K562 (cell line): Measurements from ENCODE around the gene LRRC47. TPM values are rescaled to one million over a fixed set of nuclear protein-coding genes. Genes with fewer than 3 reads are reported as not detected.

Experiments used
- CREB3L1 ChIP-seq: fragments of 450-650 bp; IDR thresholded peaks from 2 replicates; pipeline ENCODE4 v1.6.1; 2014; ENCODE audit warnings: low read depth, mild to moderate bottlenecking, moderate library complexity, borderline replicate concordance
- CSDE1 ChIP-seq, 2 experiments: fragments of 450-650 bp; IDR thresholded peaks; 2 replicates each; pipeline ENCODE4 v1.6.1; 2016; ENCODE audit warnings: mild to moderate bottlenecking in 1 of 2
- ETS1 ChIP-seq: conservative IDR thresholded peaks from 2 replicates; pipeline ENCODE4 v1.6.1; 2011; ENCODE audit warnings: low read depth, mild to moderate bottlenecking, low read length; ENCODE audit not compliant: control insufficient read depth
- HDAC3 ChIP-seq: fragments of 450-650 bp; IDR thresholded peaks from 2 replicates; pipeline ENCODE4 v1.6.1; 2018; ENCODE audit warnings: borderline replicate concordance, mild to moderate bottlenecking, moderate library complexity; ENCODE audit not compliant: partially characterized antibody
- MGA ChIP-seq: fragments of 450-650 bp; IDR thresholded peaks from 2 replicates; pipeline ENCODE4 v1.6.1; 2016; ENCODE audit warnings: mild to moderate bottlenecking, moderate library complexity
- MTA1 ChIP-seq: fragments of 450-650 bp; IDR thresholded peaks from 2 replicates; pipeline ENCODE4 v1.6.1; 2017; ENCODE audit warnings: borderline replicate concordance
- ZBTB49 ChIP-seq: sonication (generic); formaldehyde crosslinking; IDR thresholded peaks from 2 replicates; pipeline ENCODE4 v1.8.0; 2022; ENCODE audit warnings: missing genetic modification reagents, mild to moderate bottlenecking, borderline replicate concordance
- ZFP36 ChIP-seq: fragments of 150-350 bp; IDR thresholded peaks from 2 replicates; pipeline ENCODE4 v1.6.1; 2018; ENCODE audit warnings: low read length, low read depth; ENCODE audit not compliant: partially characterized antibody
- ZNF77 ChIP-seq: fragments of 250-450 bp; sonication (Bioruptor Pico); IDR thresholded peaks from 2 replicates; pipeline ENCODE4 v1.5.0; 2020
- polyA plus RNA-seq, 8 experiments: library from polyadenylated mRNA; depleted of rRNA in 4 of 8; stranded (reverse) in 5 of 8; unstranded in 3 of 8; fragments of >200 nt; fragmentation: Nextera tagmentation in 2 of 8; fragmentation: Illumina TruSeq in 1 of 8; extraction: Ambion mirVana in 2 of 8; extraction: Trizol in 1 of 8; gene quantifications; 2 replicates each; pipeline versions ENCODE4 v1.2.1 to v1.2.3, GENCODE V29; 2011 to 2014; ENCODE audit warnings: inconsistent platforms in 1 of 8, missing spikeins in 1 of 8
- total RNA-seq, 7 experiments: library from RNA; depleted of rRNA in 6 of 7; stranded (reverse); fragments of >200 nt in 6 of 7; fragmentation: Illumina TruSeq in 2 of 7; extraction: Trizol in 2 of 7; gene quantifications; 2 replicates each; pipeline versions ENCODE4 v1.2.1 to v1.2.3, GENCODE V29; 2011 to 2021; ENCODE audit warnings: low replicate concordance in 1 of 7

LRRC47 gene
- total and polyA plus RNA-seq, 9 of the 15 experiments (the other 6 are each of a cell fraction or from before 2014, with no cell fraction given), result 4.6 to 68.0 (median 35.9) TPM

- TF ChIP-seq ZBTB49, result 0 out of 2 replicates have a peak, but pooled peaks have one; percentile 81
- TF ChIP-seq HDAC3, result no peak
- TF ChIP-seq ZFP36, result no peak
- peak; percentile 76; the same call in 1 of the 2 replicates for TF ChIP-seq CREB3L1
- no peak for TF ChIP-seq CSDE1 (IDR thresholded peaks at IDR 0.05)
- TF ChIP-seq ZNF77 (CRISPR knock-in tag), result peak; percentile 49; the same call in 1 of the 2 replicates
- TF ChIP-seq MGA, result peak; percentile 99
- peak; percentile 61; the same call in 1 of the 2 replicates for TF ChIP-seq MTA1
- TF ChIP-seq ETS1, result peak; percentile 41; the same call in 1 of the 2 replicates
Observed at GRCh38 chr1:3775490-3776230, 20.6 kb downstream of the LRRC47 start (continued).
